Immature natural killer cell (primary cell): ENCODE measurements around the gene FPGS. TPM values are rescaled to one million over a fixed set of nuclear protein-coding genes. Genes with fewer than 3 reads are reported as not detected.

Experiments
- DNase-seq, 3 donors: peaks; one replicate each; pipeline ENCODE4 v3.0.0; 2022; ENCODE audit warnings: mixed read lengths in 1 of 3
- H3K27ac Mint-ChIP-seq, 6 donors: one replicate each; pipeline ENCODE4 v1.8.0; 2020; ENCODE audit warnings: mixed read lengths in 6 of 6, mild to moderate bottlenecking in 5 of 6, inconsistent platforms in 4 of 6, moderate library complexity in 3 of 6
- H3K27me3 Mint-ChIP-seq, 3 donors: one replicate each; pipeline ENCODE4 v1.8.0; 2020 to 2021; ENCODE audit warnings: low read depth in 3 of 3, mild to moderate bottlenecking in 3 of 3, mixed read lengths in 3 of 3, moderate library complexity in 3 of 3, inconsistent platforms in 1 of 3
- H3K36me3 Mint-ChIP-seq, 3 donors: one replicate each; pipeline ENCODE4 v1.8.0; 2020; ENCODE audit warnings: mixed read lengths in 3 of 3, inconsistent platforms in 2 of 3, mild to moderate bottlenecking in 2 of 3
- H3K4me1 Mint-ChIP-seq, 2 donors: one replicate each; pipeline ENCODE4 v1.8.0; 2020; ENCODE audit warnings: inconsistent platforms in 2 of 2, mild to moderate bottlenecking in 2 of 2, mixed read lengths in 2 of 2, moderate library complexity in 1 of 2
- H3K4me3 Mint-ChIP-seq, 5 donors: one replicate each; pipeline ENCODE4 v1.8.0; 2020; ENCODE audit warnings: mild to moderate bottlenecking in 5 of 5, mixed read lengths in 5 of 5, inconsistent platforms in 3 of 5, moderate library complexity in 3 of 5
- H3K9me3 Mint-ChIP-seq, 6 donors: one replicate each; pipeline ENCODE4 v1.8.0; 2020; ENCODE audit warnings: mild to moderate bottlenecking in 6 of 6, mixed read lengths in 6 of 6, inconsistent platforms in 4 of 6, moderate library complexity in 3 of 6
- polyA plus RNA-seq, 3 donors: library from polyadenylated mRNA; unstranded; fragments of 300-500 nt; fragmentation: Illumina TruSeq; gene quantifications; one replicate each; pipeline ENCODE4 v1.2.3, GENCODE V29; 2021

The FPGS gene
- polyA plus RNA-seq, 3 donors from 2014 or later, result 77.3 to 97.7 (median 89.1) TPM

GRCh38 chr9:127801955-127802575 is 617 bp upstream of the FPGS start:
- Mint-ChIP-seq H3K36me3 (peaks cover 0 to 7% (median 0%) of the 10 kb centered on the region in 3 donors), H3K4me3 (peak overlapping the region; percentile 88 to 94 (median 92)), H3K9me3 (no peaks in the 10 kb centered on the region), H3K27me3 (peaks cover 0 to 7% (median 0%) of the 10 kb centered on the region in 3 donors), H3K4me1 (peaks cover 41 to 50% of the 10 kb centered on the region in 2 donors), H3K27ac (peak overlapping the region; percentile 86 to 96 (median 92))
- no peak for DNase-seq

- Mint-ChIP-seq H3K27ac (peak overlapping the region; percentile 88 to 96 (median 94)), H3K9me3 (no peaks in the 10 kb centered on the region), H3K4me3 (peak overlapping the region; percentile 88 to 94 (median 92)), H3K27me3 (peaks cover 0 to 7% (median 1%) of the 10 kb centered on the region in 3 donors), H3K36me3 (peaks cover 0 to 10% (median 0%) of the 10 kb centered on the region in 3 donors), H3K4me1 (peaks cover 26 to 37% of the 10 kb centered on the region in 2 donors)
- peak in 1 of 3 donors; percentile 21 for DNase-seq
Measured at GRCh38 chr9:127803507-127804352, 1.0 kb downstream of the FPGS start.

GRCh38 chr9:127805620-127806019 is 2.9 kb downstream of the FPGS start:
- no peak for DNase-seq
- Mint-ChIP-seq H3K4me1 (peaks cover 26 to 37% of the 10 kb centered on the region in 2 donors), H3K4me3 (no peak overlapping the region), H3K27ac (peak overlapping the region in 4 of 6 donors; percentile 34 to 77 (median 54)), H3K36me3 (peaks cover 0 to 14% (median 0%) of the 10 kb centered on the region in 3 donors), H3K9me3 (no peaks in the 10 kb centered on the region), H3K27me3 (peaks cover 0 to 7% (median 3%) of the 10 kb centered on the region in 3 donors)

- peaks cover 0 to 5% (median 3%) of the 10 kb centered on the region in 3 donors for H3K27me3 Mint-ChIP-seq
- peaks cover 0 to 14% (median 0%) of the 10 kb centered on the region in 3 donors for H3K36me3 Mint-ChIP-seq
- H3K4me3 Mint-ChIP-seq, result no peak overlapping the region
- peak overlapping the region in 1 of 6 donors; percentile 68 for H3K27ac Mint-ChIP-seq
- H3K4me1 Mint-ChIP-seq, result peaks cover 24 to 32% of the 10 kb centered on the region in 2 donors
- H3K9me3 Mint-ChIP-seq, result no peaks in the 10 kb centered on the region
- DNase-seq, result no peak
Measured at GRCh38 chr9:127806871-127807270, 4.2 kb downstream of the FPGS start.

GRCh38 chr9:127808347-127809001 is 5.8 kb downstream of the FPGS start:
- Mint-ChIP-seq H3K27ac (peak overlapping the region in 1 of 6 donors; percentile 40), H3K4me1 (peaks cover 13 to 20% of the 10 kb centered on the region in 2 donors), H3K9me3 (no peaks in the 10 kb centered on the region)

GRCh38 chr9:127809002-127809539 is 6.4 kb downstream of the FPGS start:
- Mint-ChIP-seq H3K27ac (peak overlapping the region in 1 of 6 donors; percentile 40), H3K4me3 (no peak overlapping the region), H3K4me1 (peaks cover 7 to 14% of the 10 kb centered on the region in 2 donors)

More at GRCh38 chr9:127808347-127809001, 5.8 kb downstream of the FPGS start:
- H3K36me3 Mint-ChIP-seq, result peaks cover 0 to 14% (median 0%) of the 10 kb centered on the region in 3 donors
- no peak for DNase-seq
- H3K4me3 Mint-ChIP-seq, result no peak overlapping the region
- H3K27me3 Mint-ChIP-seq, result peaks cover 0 to 3% (median 3%) of the 10 kb centered on the region in 3 donors

GRCh38 chr9:127809540-127810377 is 7.1 kb downstream of the FPGS start:
- Mint-ChIP-seq H3K36me3 (peaks cover 0 to 14% (median 0%) of the 10 kb centered on the region in 3 donors), H3K4me1 (peaks cover under 1 to 8% of the 10 kb centered on the region in 2 donors), H3K27me3 (peaks cover 0 to 3% (median 0%) of the 10 kb centered on the region in 3 donors), H3K4me3 (no peak overlapping the region), H3K9me3 (no peaks in the 10 kb centered on the region), H3K27ac (no peak overlapping the region)
- no peak for DNase-seq

More at GRCh38 chr9:127809002-127809539, 6.4 kb downstream of the FPGS start:
- H3K36me3 Mint-ChIP-seq, result peaks cover 0 to 14% (median 0%) of the 10 kb centered on the region in 3 donors
- DNase-seq, result no peak
- H3K9me3 Mint-ChIP-seq, result no peaks in the 10 kb centered on the region
- peaks cover 0 to 3% (median 3%) of the 10 kb centered on the region in 3 donors for H3K27me3 Mint-ChIP-seq

- Mint-ChIP-seq H3K4me3 (no peak overlapping the region), H3K9me3 (no peaks in the 10 kb centered on the region), H3K36me3 (peaks cover 0 to 14% (median 0%) of the 10 kb centered on the region in 3 donors), H3K27ac (peak overlapping the region in 1 of 6 donors; percentile 44), H3K27me3 (peaks cover 0 to 3% (median 0%) of the 10 kb centered on the region in 3 donors), H3K4me1 (peaks cover 0 to 7% of the 10 kb centered on the region in 2 donors)
- no peak for DNase-seq
Measured at GRCh38 chr9:127810378-127811187, 7.9 kb downstream of the FPGS start.

- peaks cover 0 to 7% (median 0%) of the 10 kb centered on the region in 3 donors for H3K36me3 Mint-ChIP-seq
- H3K27ac Mint-ChIP-seq, result peak overlapping the region in 1 of 6 donors; percentile 23
- no peak overlapping the region for H3K4me3 Mint-ChIP-seq
- no peaks in the 10 kb centered on the region for H3K9me3 Mint-ChIP-seq
- peaks cover 0 to 4% (median 0%) of the 10 kb centered on the region in 3 donors for H3K27me3 Mint-ChIP-seq
- no peaks in the 10 kb centered on the region for H3K4me1 Mint-ChIP-seq
- no peak for DNase-seq
Measured at GRCh38 chr9:127812011-127812410, 9.3 kb downstream of the FPGS start.

- DNase-seq, result no peak
- peaks cover 0 to 9% (median 0%) of the 10 kb centered on the region in 3 donors for H3K36me3 Mint-ChIP-seq
Measured at GRCh38 chr9:127812936-127813675, 10.4 kb downstream of the FPGS start.

GRCh38 chr9:127813686-127814226 is 11.1 kb downstream of the FPGS start:
- Mint-ChIP-seq H3K36me3 (peaks cover 0 to 12% (median 0%) of the 10 kb centered on the region in 3 donors), H3K27ac (no peak overlapping the region), H3K27me3 (peaks cover 0 to 3% (median 1%) of the 10 kb centered on the region in 3 donors), H3K4me3 (no peak overlapping the region), H3K4me1 (peaks cover 0 to 2% of the 10 kb centered on the region in 2 donors), H3K9me3 (no peaks in the 10 kb centered on the region)
- DNase-seq, result no peak

More at GRCh38 chr9:127812936-127813675, 10.4 kb downstream of the FPGS start:
- H3K27me3 Mint-ChIP-seq, result peaks cover 0 to 3% (median 0%) of the 10 kb centered on the region in 3 donors
- H3K4me1 Mint-ChIP-seq, result no peaks in the 10 kb centered on the region
- no peaks in the 10 kb centered on the region for H3K9me3 Mint-ChIP-seq
- H3K4me3 Mint-ChIP-seq, result no peak overlapping the region
- no peak overlapping the region for H3K27ac Mint-ChIP-seq
